22Rv1 (cell line): ENCODE results near the gene SETD5.
"Not testable (repeated sequence)": the region's sequence is repeated elsewhere in the genome, so short reads cannot be mapped to it uniquely, and the experiment has no call there.

Experiments used
- H3K27ac ChIP-seq: fragments of 450-650 bp; 2 replicates; pipeline ENCODE4 v1.5.1; 2017
- CTCF ChIP-seq: fragments of 450-650 bp; IDR thresholded peaks from 2 replicates; pipeline ENCODE4 v1.5.1; 2017; ENCODE audit warnings: mild to moderate bottlenecking
- ZFX ChIP-seq: fragments of 450-650 bp; IDR thresholded peaks from 2 replicates; pipeline ENCODE4 v1.6.1; 2017; ENCODE audit warnings: antibody characterized with exemption, borderline replicate concordance

SETD5 gene

GRCh38 chr3:9485248-9485647, 87.8 kb downstream of the SETD5 start:
- no peak overlapping the region for H3K27ac ChIP-seq
- TF ChIP-seq ZFX, result no peak
- TF ChIP-seq CTCF, result no peak

- no peak overlapping the region for H3K27ac ChIP-seq
- TF ChIP-seq CTCF (no peak), ZFX (no peak)
These were observed 94.1 kb downstream of the SETD5 start for GRCh38 chr3:9491506-9491905.

- not testable (repeated sequence) for H3K27ac ChIP-seq
These were observed 96.6 kb downstream of the SETD5 start for GRCh38 chr3:9494036-9494435.

- no peak overlapping the region for H3K27ac ChIP-seq
- TF ChIP-seq ZFX, result no peak
- TF ChIP-seq CTCF, result no peak
These were observed 99.5 kb downstream of the SETD5 start for GRCh38 chr3:9496893-9497292.

GRCh38 chr3:9497821-9498565, 100.6 kb downstream of the SETD5 start:
- no peak overlapping the region for H3K27ac ChIP-seq
- TF ChIP-seq ZFX (no peak), CTCF (no peak)

GRCh38 chr3:9498781-9499180, 101.4 kb downstream of the SETD5 start:
- no peak overlapping the region for H3K27ac ChIP-seq
- TF ChIP-seq ZFX (no peak), CTCF (no peak)

- no peak overlapping the region for H3K27ac ChIP-seq
- TF ChIP-seq CTCF (no peak), ZFX (no peak)
These were observed 102.2 kb downstream of the SETD5 start for GRCh38 chr3:9499455-9500107.
